ENCODE measurements around the gene CD69. TPM values are rescaled to one million over a fixed set of nuclear protein-coding genes. Genes with fewer than 3 reads are reported as not detected.

CD69 gene
- total and polyA plus RNA-seq, 2 donors (not counting 1 experiment from before 2014, with no cell fraction given) = 45.1 to 997 TPM

DNA sequence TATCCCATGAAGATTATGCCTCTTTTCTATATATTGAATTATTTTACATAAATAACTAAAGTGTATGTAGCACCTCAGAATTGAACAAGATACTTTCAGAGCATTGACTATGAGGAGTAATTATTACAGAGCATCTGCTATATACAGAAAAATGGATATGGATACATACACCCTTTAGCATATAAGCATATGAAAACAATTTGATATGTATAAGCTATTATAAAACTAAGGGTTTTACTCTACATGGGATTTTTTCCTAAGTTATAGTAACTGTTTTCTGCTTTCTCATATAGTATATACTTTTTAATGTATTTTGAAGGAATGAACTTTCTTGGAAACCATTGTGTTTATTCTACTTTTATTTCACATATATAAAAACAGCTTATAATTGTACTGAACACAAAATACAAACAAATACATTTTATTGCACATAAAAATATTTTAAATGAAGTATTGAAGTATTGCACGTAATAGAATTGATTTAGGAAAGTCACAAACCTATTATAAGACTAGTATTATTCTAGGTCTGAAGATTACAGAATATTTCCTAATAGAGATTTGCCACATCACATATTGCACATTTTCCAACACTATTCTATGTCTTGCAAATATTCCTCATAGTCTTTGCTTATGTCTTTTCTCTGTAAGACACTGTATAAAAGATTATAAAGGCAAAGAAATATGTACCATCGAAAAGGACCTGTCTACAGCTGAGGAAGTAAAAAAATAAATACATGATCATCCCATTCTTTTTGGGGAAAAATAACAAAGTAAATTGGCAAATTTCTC, 8.4 kb downstream of the CD69 start:
- peaks cover 15 to 24% of the 10 kb centered on the region in 2 donors for H3K4me1 ChIP-seq (ENCODE audit: control insufficient read depth in 2 of 2, insufficient read depth in 2 of 2, low read length in 2 of 2)
- H3K4me1 Mint-ChIP-seq = peaks cover 42% of the 10 kb centered on the region
- POLR2A ChIA-PET = no interaction called here

More for the DNA sequence above, 8.4 kb downstream of the CD69 start:
- no peak overlapping the region for H3K27ac ChIP-seq (ENCODE audit: low read length in 2 of 2)
- no peak overlapping the region for H2AFZ ChIP-seq (ENCODE audit: insufficient read depth, low read depth, low read length, poor library complexity, severe bottlenecking)
- no peaks in the 10 kb centered on the region for H3K27me3 Mint-ChIP-seq
- intact Hi-C loops (cut with micrococcal nuclease) = loop anchor here (5.0 kb wide), 1 partner anchor 190 kb away; no protein-coding TSS in a partner anchor
- no peak overlapping the region for H3K9ac ChIP-seq (ENCODE audit: low read length)
- no peaks in the 10 kb centered on the region for H3K27me3 ChIP-seq (replicated peaks in 1 of 4; ENCODE audit: control extremely low read depth in 1 of 4, control insufficient read depth in 3 of 4, insufficient read depth in 4 of 4, low read length in 3 of 4)
- H3K9me3 Mint-ChIP-seq (ENCODE audit: insufficient read depth) = no peaks in the 10 kb centered on the region
- no peak for ATAC-seq (ENCODE audit: low read depth)
- H3K79me2 ChIP-seq (ENCODE audit: control insufficient read depth, insufficient read depth, low read length) = peaks cover 37% of the 10 kb centered on the region
- TF ChIP-seq EZH2 (IDR thresholded peaks at IDR 0.05; ENCODE audit: borderline replicate concordance, insufficient read depth, low read depth, low read length, poor library complexity, severe bottlenecking) = no peak
- TF ChIP-seq, protein P1, sequence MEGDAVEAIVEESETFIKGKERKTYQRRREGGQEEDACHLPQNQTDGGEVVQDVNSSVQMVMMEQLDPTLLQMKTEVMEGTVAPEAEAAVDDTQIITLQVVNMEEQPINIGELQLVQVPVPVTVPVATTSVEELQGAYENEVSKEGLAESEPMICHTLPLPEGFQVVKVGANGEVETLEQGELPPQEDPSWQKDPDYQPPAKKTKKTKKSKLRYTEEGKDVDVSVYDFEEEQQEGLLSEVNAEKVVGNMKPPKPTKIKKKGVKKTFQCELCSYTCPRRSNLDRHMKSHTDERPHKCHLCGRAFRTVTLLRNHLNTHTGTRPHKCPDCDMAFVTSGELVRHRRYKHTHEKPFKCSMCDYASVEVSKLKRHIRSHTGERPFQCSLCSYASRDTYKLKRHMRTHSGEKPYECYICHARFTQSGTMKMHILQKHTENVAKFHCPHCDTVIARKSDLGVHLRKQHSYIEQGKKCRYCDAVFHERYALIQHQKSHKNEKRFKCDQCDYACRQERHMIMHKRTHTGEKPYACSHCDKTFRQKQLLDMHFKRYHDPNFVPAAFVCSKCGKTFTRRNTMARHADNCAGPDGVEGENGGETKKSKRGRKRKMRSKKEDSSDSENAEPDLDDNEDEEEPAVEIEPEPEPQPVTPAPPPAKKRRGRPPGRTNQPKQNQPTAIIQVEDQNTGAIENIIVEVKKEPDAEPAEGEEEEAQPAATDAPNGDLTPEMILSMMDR (IDR thresholded peaks at IDR 0.05) = no peak
- H3K9me3 ChIP-seq (ENCODE audit: control extremely low read depth in 1 of 3, control insufficient read depth in 2 of 3, insufficient read depth in 1 of 3, low read length in 2 of 3) = no peaks in the 10 kb centered on the region
- no peak overlapping the region for H3K4me2 ChIP-seq (replicated peaks; ENCODE audit: low read depth, low read length, poor library complexity, severe bottlenecking)
- H3K4me3 ChIP-seq (ENCODE audit: control extremely low read depth in 1 of 5, extremely low read depth in 1 of 5, insufficient read depth in 1 of 5, low read depth in 2 of 5, low read length in 4 of 5) = no peak overlapping the region
- peaks cover 17 to 45% of the 10 kb centered on the region in 2 experiments for H3K36me3 ChIP-seq (replicated peaks in 1 of 2; ENCODE audit: control extremely low read depth in 1 of 2, control insufficient read depth in 1 of 2, extremely low read depth in 1 of 2, insufficient read depth in 2 of 2, low read length in 1 of 2)
- no CpG with 5 or more reads among the region's 2 CpGs for WGBS (ENCODE audit: insufficient coverage)
- CTCF ChIA-PET = interaction anchor here (1.1 to 21.1 kb wide), 15 partner anchors 8 to 258 kb away, joined by 3 to 629 read pairs (median 28); partner anchors contain the start of genes CD69, CLEC12B and CLECL1
- DNase-seq = no peak
- peaks cover 27% of the 10 kb centered on the region for H4K20me1 ChIP-seq (ENCODE audit: control insufficient read depth, insufficient read depth, low read length, poor library complexity, severe bottlenecking)
- H3K4me3 Mint-ChIP-seq = no peak overlapping the region
- no peak overlapping the region for H3K27ac Mint-ChIP-seq
